Ovary (tissue), 9 donors: ENCODE data around the gene KCNK4. TPM values are rescaled to one million over a fixed set of nuclear protein-coding genes. Genes with fewer than 3 reads are reported as not detected.
"Not testable (repeated sequence)": the region's sequence is repeated elsewhere in the genome, so short reads cannot be mapped to it uniquely, and the experiment has no call there.

Experiments used
- DNase-seq, 5 donors: peaks; one replicate each; pipeline ENCODE4 v3.0.0-alpha.2; 2019 to 2020
- H3K27ac ChIP-seq, 2 donors: fragments of 200-600 bp; one replicate each; pipeline versions ENCODE4 v1.5.1 to v1.8.0; 2019 to 2022
- H3K27me3 ChIP-seq: fragments of 200-600 bp; one replicate; pipeline ENCODE4 v1.8.0; 2022
- H3K36me3 ChIP-seq: fragments of 200-600 bp; sonication (generic); one replicate; pipeline ENCODE4 v1.5.1; 2019
- H3K4me1 ChIP-seq: one replicate; pipeline ENCODE4 v1.8.1; 2013; ENCODE audit warnings: mild to moderate bottlenecking, moderate library complexity; ENCODE audit not compliant: insufficient read depth
- H3K4me3 ChIP-seq: fragments of 200-600 bp; sonication (generic); one replicate; pipeline ENCODE4 v1.5.1; 2017
- H3K9me3 ChIP-seq, 2 donors: fragments of 200-600 bp in 1 of 2; sonication (generic) in 1 of 2; one replicate each; pipeline versions ENCODE4 v1.5.1 to v1.8.1; 2013 to 2019; ENCODE audit warnings: mild to moderate bottlenecking in 1 of 2, moderate library complexity in 1 of 2
- EP300 ChIP-seq: sonication (generic); formaldehyde crosslinking; IDR thresholded peaks from one replicate; pipeline ENCODE4 v1.6.1; 2017; ENCODE audit warnings: antibody characterized with exemption
- POLR2A ChIP-seq: fragments of 450-650 bp; IDR thresholded peaks from one replicate; pipeline ENCODE4 v1.6.1; 2017; ENCODE audit warnings: antibody characterized with exemption, mild to moderate bottlenecking, moderate library complexity
- WGBS, 3 donors: extraction: QIAGEN DNeasy Blood & Tissue Kit in 1 of 3; methylation state at CpG; one replicate each; pipeline versions ENCODE4 v1.1.5 to v1.1.7; 2013 to 2017; 5-methylcytosine and 5-hydroxymethylcytosine counted together
- intact Hi-C, 4 donors: fragments of 100-400 bp; cut with DNase I; formaldehyde crosslinking; loops; one replicate each; pipeline versions ENCODE4 v1.11.0 to v1.15.1; 2022 to 2023
- polyA plus RNA-seq, 2 donors: library from polyadenylated mRNA; stranded (reverse); fragments of 200-250 nt in 1 of 2; fragments of 350-450 nt in 1 of 2; fragmentation: Illumina TruSeq in 1 of 2; extraction: RNeasy Lipid Tissue Mini Kit (QIAGEN cat#74804) in 1 of 2; gene quantifications; one replicate each; pipeline ENCODE4 v1.2.3, GENCODE V29; 2013 to 2014
- total RNA-seq, 7 donors: library from RNA; depleted of rRNA in 2 of 7; stranded (reverse); fragments of >200 nt in 2 of 7; fragmentation: NEBNext Ultra II Directional in 3 of 7; extraction: Animal tissue kit (Norgen Biotek cat#: 25700) in 3 of 7; gene quantifications; one replicate each; pipeline versions ENCODE4 v1.1.0 to v1.2.4, GENCODE V29; 2016 to 2023
- TF ChIP-seq, protein P1 (sequence below), 3 donors: fragments of 450-650 bp in 2 of 3; fragments of 200-600 bp in 1 of 3; IDR thresholded peaks; one replicate each; pipeline versions ENCODE4 v1.5.1 to v1.8.0; 2016 to 2022; ENCODE audit warnings: antibody characterized with exemption in 3 of 3, mild to moderate bottlenecking in 1 of 3
- donor health status: DM: no; HTN: no; CAD: no; lungs with moderate emphysema.
- donor health status: DM: no; HTN: no; CAD: no.
- donor health status: Bipolar disorder and iron deficiency.
- donor health status: DM: yes; HTN: yes; CAD: no.
- donor health status: DM: no; HTN: no; CAD: no.
- donor health status: DM: yes; HTN: yes; CAD: no.

The KCNK4 gene
- total and polyA plus RNA-seq, 9 donors = not detected

DNA sequence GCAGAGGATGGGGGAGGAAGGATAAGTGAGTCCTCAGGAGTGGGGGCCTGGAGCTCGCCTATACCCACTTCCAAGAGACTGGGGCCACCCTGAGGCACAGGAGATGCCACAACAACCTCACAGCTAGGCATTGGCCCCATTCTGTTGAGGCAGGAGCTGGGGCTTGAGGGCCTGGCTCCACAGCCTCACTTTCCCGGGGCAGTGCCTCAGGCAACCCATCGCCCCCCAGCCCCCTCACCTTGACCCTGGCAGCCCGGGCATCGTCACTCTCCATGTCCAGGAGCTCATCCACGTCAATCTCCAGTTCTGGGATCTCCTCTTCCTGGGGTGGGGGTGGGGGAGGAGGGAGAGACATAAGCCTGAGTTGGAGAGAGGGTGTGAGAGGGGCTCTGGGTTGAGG, 46.1 kb upstream of the KCNK4 start:
- Histone ChIP-seq H3K27me3 (no peaks in the 10 kb centered on the region), H3K9me3 (no peaks in the 10 kb centered on the region), H3K27ac (peak overlapping the region; percentile 41 to 60), H3K36me3 (no peaks in the 10 kb centered on the region), H3K4me3 (no peak overlapping the region), H3K4me1 (peaks cover 14% of the 10 kb centered on the region)
- TF ChIP-seq EP300 = no peak
- no peak for TF ChIP-seq POLR2A
- TF ChIP-seq, protein P1, sequence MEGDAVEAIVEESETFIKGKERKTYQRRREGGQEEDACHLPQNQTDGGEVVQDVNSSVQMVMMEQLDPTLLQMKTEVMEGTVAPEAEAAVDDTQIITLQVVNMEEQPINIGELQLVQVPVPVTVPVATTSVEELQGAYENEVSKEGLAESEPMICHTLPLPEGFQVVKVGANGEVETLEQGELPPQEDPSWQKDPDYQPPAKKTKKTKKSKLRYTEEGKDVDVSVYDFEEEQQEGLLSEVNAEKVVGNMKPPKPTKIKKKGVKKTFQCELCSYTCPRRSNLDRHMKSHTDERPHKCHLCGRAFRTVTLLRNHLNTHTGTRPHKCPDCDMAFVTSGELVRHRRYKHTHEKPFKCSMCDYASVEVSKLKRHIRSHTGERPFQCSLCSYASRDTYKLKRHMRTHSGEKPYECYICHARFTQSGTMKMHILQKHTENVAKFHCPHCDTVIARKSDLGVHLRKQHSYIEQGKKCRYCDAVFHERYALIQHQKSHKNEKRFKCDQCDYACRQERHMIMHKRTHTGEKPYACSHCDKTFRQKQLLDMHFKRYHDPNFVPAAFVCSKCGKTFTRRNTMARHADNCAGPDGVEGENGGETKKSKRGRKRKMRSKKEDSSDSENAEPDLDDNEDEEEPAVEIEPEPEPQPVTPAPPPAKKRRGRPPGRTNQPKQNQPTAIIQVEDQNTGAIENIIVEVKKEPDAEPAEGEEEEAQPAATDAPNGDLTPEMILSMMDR (IDR thresholded peaks at IDR 0.05) = no peak
- intact Hi-C loops = loop anchor here in 1 of 4 donors (5.0 kb wide), 1 partner anchor 62 kb away; the partner anchor contains the start of gene ESRRA
- 14 to 21% (median 18%) methylated on average over 5 to 6 of the region's 6 CpGs for WGBS, 3 donors
- DNase-seq = no peak

DNA sequence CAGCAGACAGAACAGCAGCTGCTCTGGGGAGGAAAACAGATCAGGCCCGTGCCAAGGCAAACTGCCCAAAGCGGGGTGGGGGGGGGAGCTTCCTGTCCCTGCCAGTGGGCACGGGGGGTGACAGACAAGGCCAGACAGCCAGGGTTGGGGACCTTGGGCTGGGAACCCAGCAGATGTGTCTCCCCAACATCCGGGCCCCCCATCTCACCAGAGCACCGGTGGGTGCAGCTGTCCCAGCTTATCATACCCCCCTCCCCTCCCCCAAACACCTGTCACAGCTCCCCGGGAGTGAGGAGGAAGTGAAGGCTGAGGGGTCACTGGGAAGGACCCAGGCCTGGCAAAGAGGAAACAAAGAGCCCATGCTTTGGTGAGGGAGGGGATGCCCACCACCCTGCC, 45.7 kb upstream of the KCNK4 start:
- intact Hi-C loops = no loop called here
- peaks cover 12% of the 10 kb centered on the region for H3K4me1 ChIP-seq

DNA sequence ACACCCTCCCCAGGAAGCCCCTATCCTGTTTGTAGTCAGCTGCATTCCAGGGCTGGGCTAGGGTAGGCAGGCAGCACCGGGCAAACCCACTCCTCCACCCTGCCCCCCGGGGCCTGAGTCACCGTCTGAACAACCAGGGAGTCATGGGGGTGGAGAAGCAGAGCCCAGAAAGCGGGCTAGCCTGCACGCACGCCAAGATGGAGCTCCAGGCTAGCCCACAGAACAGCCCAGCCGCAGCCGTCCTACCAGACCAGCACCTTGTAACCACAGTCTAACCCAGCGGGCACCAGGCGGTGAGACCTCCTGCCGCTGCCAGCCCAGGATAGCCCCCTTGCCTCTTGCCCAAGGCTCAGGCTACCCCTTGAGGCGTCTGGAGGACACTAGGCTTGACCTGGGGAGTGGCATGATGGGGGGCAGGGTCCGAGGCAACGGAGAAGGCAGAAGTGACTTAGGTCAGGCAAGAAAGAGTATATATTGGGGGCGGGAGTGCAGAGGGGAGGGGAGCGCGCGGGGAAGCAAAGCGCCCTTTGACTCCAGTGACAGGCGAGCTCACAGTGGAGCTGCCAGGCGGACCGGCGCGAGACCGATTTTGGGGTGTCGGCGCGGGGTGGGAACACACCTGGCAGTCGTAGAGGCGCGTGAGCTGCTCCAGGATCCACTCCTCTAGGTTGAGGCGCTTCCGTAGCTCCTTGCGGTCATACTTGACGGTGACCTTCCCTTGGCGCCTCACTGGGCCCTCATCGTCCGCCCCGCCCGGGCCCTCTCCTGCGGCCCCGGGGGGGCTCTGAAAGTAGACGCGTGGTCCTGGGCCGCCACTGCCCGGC, 45.1 kb upstream of the KCNK4 start:
- no peaks in the 10 kb centered on the region for H3K36me3 ChIP-seq
- TF ChIP-seq, protein P1 (IDR thresholded peaks at IDR 0.05) = no peak
- TF ChIP-seq EP300 (no peak), POLR2A (no peak)
- peak; percentile 73 to 78 (median 73) for DNase-seq
- H3K27ac ChIP-seq = peak overlapping the region; percentile 41 to 60
- no peaks in the 10 kb centered on the region for H3K27me3 ChIP-seq
- H3K9me3 ChIP-seq = no peaks in the 10 kb centered on the region
- 1 to 2% (median 1%) methylated on average over 37 to 46 of the region's 46 CpGs for WGBS, 3 donors
- intact Hi-C loops = no loop called here
- peaks cover 16% of the 10 kb centered on the region for H3K4me1 ChIP-seq
- H3K4me3 ChIP-seq = peak overlapping the region; percentile 64

More for the DNA sequence above, 45.7 kb upstream of the KCNK4 start:
- no peaks in the 10 kb centered on the region for H3K9me3 ChIP-seq
- DNase-seq = peak; percentile 57 to 77 (median 70)
- H3K27ac ChIP-seq = peak overlapping the region; percentile 41 to 60
- WGBS, 3 donors = 4 to 7% (median 6%) methylated on average over 6 of the region's 6 CpGs
- no peaks in the 10 kb centered on the region for H3K36me3 ChIP-seq
- TF ChIP-seq, protein P1 (IDR thresholded peaks at IDR 0.05) = no peak
- no peak for TF ChIP-seq EP300
- no peak for TF ChIP-seq POLR2A
- peak overlapping the region; percentile 64 for H3K4me3 ChIP-seq
- no peaks in the 10 kb centered on the region for H3K27me3 ChIP-seq

DNA sequence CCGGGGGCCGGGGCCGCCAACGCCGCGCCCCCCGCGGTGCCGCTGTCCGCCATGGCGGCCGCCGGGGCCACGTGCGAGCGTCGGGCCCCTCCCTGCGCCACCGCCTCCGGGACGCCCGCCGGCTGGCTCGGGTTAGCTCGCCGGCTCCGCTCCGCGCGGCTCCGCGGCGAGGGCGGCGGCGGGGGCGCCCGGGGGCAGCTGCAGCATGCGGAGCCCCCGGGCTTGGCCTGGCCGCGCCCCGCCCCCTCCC, 44.6 kb upstream of the KCNK4 start:
- DNase-seq, intact Hi-C loops, H3K36me3 ChIP-seq, H3K27ac ChIP-seq, H3K9me3 ChIP-seq, H3K27me3 ChIP-seq: not testable (repeated sequence)
- WGBS, 3 donors = 0 to 3% (median 0%) methylated on average over 11 to 41 of the region's 43 CpGs
- Histone ChIP-seq H3K4me1 (peaks cover 16% of the 10 kb centered on the region), H3K4me3 (peak overlapping the region; percentile 64)
